ENCODE results near the gene HIBADH.

GRCh38 chr7:27634671-27635493, 27.8 kb downstream of the HIBADH start:
- TF ChIP-seq CTCF (IDR thresholded peaks at IDR 0.05 in 8 of 11, conservative IDR thresholded peaks at IDR 0.05 in 3 of 11) (no peak), POLR2A (IDR thresholded peaks at IDR 0.05) (no peak), POLR2AphosphoS5 (IDR thresholded peaks at IDR 0.05) (no peak)
